ENCODE measurements around the gene FOXG1.
A peak's percentile ranks its signal among the peaks of the same experiment; 100 is the strongest.

FOXG1 gene

GRCh38 chr14:28784096-28785048 is 17.8 kb downstream of the FOXG1 start:
- Histone ChIP-seq H3K4me3 (replicated peaks; ENCODE audit: insufficient read depth, low read length) (no peak overlapping the region), H3K27me3 (ENCODE audit: insufficient read depth, poor library complexity, severe bottlenecking) (peaks cover 23% of the 10 kb centered on the region), H3K27ac (replicated peaks) (no peak overlapping the region)
- TF ChIP-seq SPI1 (IDR thresholded peaks at IDR 0.05; ENCODE audit: borderline replicate concordance, low read depth) (no peak), GABPA (IDR thresholded peaks at IDR 0.05; ENCODE audit: low read depth) (no peak)
- no peak for DNase-seq (ENCODE audit: low read depth in 1 of 2, low spot score in 1 of 2)

GRCh38 chr14:28785096-28785952 is 18.7 kb downstream of the FOXG1 start:
- H3K4me3 ChIP-seq (replicated peaks; ENCODE audit: insufficient read depth, low read length), result no peak overlapping the region
- no peak overlapping the region for H3K27ac ChIP-seq (replicated peaks)
- peaks cover 16% of the 10 kb centered on the region for H3K27me3 ChIP-seq (ENCODE audit: insufficient read depth, poor library complexity, severe bottlenecking)
- no peak for DNase-seq (ENCODE audit: low read depth in 1 of 2, low spot score in 1 of 2)
- TF ChIP-seq GABPA (IDR thresholded peaks at IDR 0.05; ENCODE audit: low read depth) (peak; percentile 51), REST (IDR thresholded peaks at IDR 0.05; ENCODE audit: insufficient replicate concordance, low read depth) (no peak), POLR2AphosphoS5 (IDR thresholded peaks at IDR 0.05; ENCODE audit: low read depth) (no peak)

GRCh38 chr14:28807518-28807917 is 40.9 kb downstream of the FOXG1 start:
- no peak for DNase-seq (ENCODE audit: low read depth in 1 of 2, low spot score in 1 of 2)
- no peaks in the 10 kb centered on the region for H3K27me3 ChIP-seq (ENCODE audit: insufficient read depth, poor library complexity, severe bottlenecking)

More at GRCh38 chr14:28807518-28807917, 40.9 kb downstream of the FOXG1 start:
- H3K27ac ChIP-seq (replicated peaks), result no peak overlapping the region
- H3K4me3 ChIP-seq (replicated peaks; ENCODE audit: insufficient read depth, low read length), result no peak overlapping the region
- TF ChIP-seq GABPA (IDR thresholded peaks at IDR 0.05; ENCODE audit: low read depth) (no peak), CTCF (IDR thresholded peaks at IDR 0.05; ENCODE audit: insufficient read depth, low read length) (no peak), POLR2AphosphoS5 (IDR thresholded peaks at IDR 0.05; ENCODE audit: low read depth) (no peak), SPI1 (IDR thresholded peaks at IDR 0.05; ENCODE audit: borderline replicate concordance, low read depth) (no peak), REST (IDR thresholded peaks at IDR 0.05; ENCODE audit: insufficient replicate concordance, low read depth) (no peak)
